NCI-H1930 (cell line): Measurements from ENCODE around the gene MRPL34.
"Not testable (repeated sequence)": the region's sequence is repeated elsewhere in the genome, so short reads cannot be mapped to it uniquely, and the experiment has no call there.

ENCODE experiments used
- DNase-seq, 2 experiments: peaks; one replicate each; lab custom pipeline; 2025; lab: John Stamatoyannopoulos, UW

Gene MRPL34

GRCh38 chr19:17285415-17286135 lies 20.1 kb upstream of the MRPL34 start:
- DNase-seq, result no peak

GRCh38 chr19:17286263-17286662 lies 19.4 kb upstream of the MRPL34 start:
- DNase-seq, result no peak

- no peak for DNase-seq
Measured at GRCh38 chr19:17286752-17287151, 18.9 kb upstream of the MRPL34 start.

DNA sequence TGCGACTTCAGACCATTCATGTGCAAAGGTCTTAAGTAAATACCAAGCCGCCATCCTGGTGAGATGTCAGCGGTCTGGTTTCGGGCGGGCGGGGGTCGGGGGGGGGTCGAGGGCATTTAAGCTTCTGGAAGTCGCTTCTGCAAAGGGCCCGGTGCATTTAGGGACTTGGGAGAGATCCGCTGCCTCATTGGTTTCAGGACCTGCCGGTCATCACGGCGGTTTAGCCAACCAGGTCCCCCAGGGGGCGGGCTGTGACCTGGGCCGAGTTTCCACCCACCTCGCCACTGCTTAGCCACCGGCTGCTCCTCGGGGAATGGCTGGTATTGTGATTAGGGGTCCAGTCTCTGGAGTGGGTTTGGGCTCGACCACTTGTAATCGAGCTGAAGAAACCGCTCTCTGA lies 16.2 kb upstream of the MRPL34 start:
- DNase-seq, result peak; percentile 8 to 40

- DNase-seq, result no peak
Measured at GRCh38 chr19:17292301-17293074, 13.2 kb upstream of the MRPL34 start.

DNA sequence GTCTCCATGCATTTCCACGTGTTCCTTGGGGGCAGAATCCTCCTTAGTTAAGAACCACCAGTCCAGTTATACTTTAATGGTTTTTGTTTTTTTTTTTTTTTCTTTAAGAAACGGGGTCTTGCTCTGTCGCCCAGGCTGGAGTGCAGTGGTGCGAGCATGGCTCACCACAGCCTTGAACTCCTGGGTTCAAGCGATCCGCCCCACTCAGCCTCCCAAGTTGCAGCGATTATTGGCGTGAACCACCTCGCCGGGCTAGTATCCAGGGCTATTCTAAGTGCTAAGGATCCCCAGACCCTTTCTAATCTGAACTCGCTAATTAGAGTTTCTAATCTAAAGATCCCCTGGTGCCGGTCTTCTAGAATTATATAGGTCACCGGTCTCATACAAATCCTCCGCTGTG lies 12.1 kb upstream of the MRPL34 start:
- DNase-seq, result no peak

DNA sequence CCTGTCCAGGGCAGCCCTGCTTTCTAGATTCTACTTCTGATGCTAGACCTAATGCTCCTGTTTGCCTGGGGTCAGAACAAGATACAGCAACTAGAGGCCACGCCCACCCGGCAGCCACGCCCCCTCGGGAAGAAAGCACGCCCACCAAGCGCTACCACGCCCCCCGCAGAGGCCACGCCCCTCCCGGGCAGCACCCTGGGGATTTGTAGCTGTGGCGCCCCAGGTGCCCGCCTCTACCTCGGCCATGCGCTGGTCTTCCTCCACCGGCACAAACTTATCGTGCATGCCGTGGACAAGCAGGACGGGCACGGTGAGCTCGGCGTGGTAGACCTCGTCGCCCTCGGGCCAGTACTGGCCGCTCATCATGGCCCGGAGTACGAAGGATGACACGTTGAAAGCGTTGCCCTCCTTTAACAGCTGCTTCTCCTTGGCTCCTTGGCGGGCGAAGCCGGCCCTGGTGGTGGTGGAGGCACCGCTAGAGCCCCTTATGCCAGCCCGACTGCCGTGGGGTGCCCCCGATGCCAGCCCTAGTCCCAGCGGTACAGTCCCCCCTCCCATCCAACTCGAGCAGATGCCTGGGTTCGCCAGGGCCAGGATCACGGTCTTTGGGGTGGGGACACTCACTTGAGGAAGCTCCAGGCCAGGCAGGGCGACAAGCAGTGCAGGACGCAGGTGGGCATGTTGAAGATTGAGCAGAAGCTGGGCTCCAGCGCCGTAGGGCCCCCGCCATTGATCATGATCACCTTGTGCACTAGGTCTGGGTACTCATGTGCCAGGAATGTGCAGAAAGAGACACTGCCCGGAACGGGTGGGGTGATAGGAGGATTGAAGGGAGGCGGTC lies 11.4 kb upstream of the MRPL34 start:
- DNase-seq, result no peak

GRCh38 chr19:17295551-17295950 lies 10.1 kb upstream of the MRPL34 start:
- DNase-seq, result not testable (repeated sequence)

- no peak for DNase-seq
Measured at GRCh38 chr19:17296273-17296672, 9.4 kb upstream of the MRPL34 start.

DNA sequence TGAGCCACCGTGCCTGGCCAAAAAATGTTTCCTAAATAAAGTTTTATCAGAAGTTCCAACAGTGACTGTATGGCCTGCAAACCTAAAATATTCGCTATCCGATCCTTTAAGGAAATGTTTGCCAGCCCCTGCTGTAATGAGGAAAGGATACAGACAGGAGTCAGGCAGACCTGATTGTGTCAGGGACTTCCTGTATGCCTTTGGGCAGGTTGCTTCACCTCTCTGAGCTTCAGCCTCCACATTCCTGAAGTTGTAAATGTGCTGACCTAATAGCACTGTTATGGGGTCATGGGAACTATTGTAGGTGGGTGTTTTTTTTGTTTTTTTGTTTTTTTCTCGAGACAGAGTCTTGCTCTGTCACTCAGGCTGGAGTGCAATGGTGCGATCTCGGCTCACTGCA lies 8.7 kb upstream of the MRPL34 start:
- no peak for DNase-seq

DNA sequence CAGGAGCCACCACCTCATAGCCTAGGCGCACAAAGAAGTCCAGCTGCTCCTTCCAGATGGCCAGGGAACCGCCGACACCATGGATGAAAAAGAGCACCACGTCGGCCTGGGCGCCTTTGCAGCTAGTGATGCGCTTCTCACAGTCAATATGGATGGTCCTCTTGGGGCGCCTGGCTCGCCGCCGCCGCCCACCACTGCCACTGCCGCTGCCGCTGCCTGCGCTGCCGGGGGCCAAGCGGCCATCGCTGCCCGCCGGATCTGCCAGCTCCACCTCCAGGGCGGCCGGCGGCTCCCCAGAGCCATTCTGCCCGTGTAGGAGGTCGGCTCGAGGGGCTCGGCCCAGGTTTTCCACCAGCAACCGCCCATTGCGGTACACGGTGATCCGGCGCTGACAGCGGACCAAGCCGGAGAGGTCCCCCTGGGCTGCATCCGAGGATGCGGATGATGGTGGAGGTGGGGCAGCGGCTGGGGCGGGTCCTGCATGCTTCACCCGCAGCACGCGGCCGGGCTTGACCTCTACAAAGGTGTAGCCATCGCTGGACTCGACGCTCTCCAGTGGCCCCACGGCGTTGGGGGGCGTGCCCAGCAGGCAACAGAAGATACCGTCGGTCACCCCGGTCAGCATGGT lies 4.6 kb upstream of the MRPL34 start:
- no peak for DNase-seq

DNA sequence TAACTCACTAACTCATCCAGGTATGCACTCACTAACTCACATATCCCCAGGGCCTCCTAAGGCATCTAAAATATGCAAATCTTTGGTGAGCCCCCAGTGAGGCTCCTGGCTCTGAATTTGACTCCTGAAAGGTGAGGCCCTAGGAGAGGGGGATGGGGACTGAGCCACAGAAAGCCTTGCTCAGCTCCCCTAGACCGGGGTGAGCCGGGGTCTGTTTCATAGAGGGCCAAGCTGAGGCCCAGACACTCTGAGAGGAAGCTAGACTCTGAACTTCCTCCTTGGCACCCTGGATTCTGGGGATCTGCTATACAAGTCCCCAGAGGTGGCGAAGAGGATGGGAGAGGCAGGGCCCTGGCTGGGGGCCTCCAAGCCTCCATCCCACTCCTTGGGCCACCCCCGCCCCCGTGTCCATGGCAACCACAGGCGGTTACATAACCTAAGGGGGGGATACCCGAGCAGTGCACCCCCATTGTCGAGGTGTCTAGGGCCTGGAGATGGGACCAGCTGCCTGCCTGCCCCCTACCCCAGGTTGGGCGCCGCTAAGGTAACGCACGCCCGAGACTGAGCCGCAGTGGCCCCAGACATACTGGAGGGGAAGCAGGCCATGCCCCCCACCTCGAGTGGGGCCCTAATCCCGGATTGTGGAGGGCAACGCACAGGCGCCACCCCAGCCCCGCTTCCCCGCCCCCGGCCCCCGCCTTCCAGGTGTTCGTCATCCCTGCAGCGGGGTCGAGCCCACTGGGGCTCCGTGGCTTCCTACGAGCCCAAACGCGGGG lies 3.1 kb upstream of the MRPL34 start:
- no peak for DNase-seq

DNA sequence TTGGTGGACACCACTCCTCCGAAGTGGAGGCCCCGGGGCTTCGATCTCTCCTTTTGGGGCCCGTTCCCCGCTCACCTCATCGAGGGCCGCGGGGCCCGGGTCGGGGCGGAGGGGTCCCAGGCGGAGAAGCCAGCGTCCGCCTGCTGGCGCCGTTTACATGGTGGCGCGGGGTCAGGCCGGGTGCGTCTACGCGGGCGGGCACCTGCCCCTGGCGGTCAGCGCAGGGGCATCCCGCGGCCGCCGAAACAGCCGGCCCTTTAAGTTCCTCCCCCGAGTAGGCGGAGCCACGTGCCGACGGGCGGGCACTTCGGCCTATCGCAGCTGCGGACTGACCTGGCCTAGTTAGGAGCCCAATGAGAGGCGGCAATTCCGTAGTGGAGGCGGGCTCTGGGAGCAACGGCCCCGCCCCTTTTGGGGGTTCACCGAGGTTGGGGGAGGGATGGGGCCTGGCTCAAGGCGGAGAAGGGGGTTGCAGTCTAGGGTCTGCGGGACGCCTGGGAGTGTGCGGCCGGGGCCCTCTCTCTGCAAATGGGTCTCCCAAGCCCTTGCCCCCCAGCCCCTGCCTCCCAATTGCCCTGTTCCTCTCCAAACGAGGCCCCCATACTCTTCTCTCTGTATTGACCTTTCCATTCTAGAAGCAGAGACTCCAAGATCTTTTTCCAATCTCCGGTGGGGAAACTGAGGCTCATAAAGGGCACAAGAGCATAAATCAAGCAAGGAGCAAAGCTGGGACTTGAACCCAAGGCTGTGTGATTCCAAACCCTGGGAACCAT lies 2.3 kb upstream of the MRPL34 start, which contains the start of gene ABHD8:
Gene ABHD8, minus strand, starts transcription at position 259 of the 773 bp plus-strand sequence. CDS start 1,809 bp downstream, outside the sequence.
- DNase-seq, result peak; percentile 89 to 90

GRCh38 chr19:17303940-17304267 lies 1.8 kb upstream of the MRPL34 start:
- no peak for DNase-seq

- DNase-seq, result no peak
Measured at GRCh38 chr19:17304386-17305215, 1.1 kb upstream of the MRPL34 start.

DNA sequence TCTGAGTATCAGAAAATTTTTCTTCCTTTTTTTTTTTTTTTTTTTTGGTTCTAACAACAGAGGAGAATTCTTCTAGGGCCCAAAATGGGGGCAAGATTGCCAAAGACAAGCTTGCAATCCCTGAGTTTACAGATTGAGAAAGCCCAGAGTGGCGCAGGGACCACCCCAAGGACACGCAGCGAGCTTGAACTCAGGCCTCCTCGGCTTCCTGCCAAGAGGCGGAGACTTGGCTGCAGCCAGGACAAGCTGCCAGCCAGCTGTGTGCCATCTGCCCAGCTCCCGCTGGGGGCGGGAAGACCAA lies 506 bp upstream of the MRPL34 start:
- DNase-seq, result no peak

DNA sequence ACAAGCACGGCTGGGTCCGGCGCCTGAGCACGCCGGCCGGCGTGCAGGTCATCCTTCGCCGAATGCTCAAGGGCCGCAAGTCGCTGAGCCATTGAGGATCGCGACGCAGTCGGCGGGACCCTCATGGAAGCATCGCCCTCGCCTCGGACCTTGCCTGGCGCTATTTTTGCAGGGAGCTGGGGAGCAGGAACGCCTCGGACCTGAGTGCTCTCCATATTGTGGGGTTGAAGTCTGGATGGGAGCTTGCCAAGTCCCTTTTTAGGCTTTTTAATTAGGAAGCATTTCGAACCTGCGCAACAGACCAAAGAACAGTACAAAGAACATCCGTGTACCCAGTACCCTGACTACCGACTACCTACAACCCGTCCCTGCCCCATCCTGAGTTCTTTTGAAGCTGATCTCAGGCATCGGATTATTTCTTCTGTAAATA lies 628 bp downstream of the MRPL34 start:
- DNase-seq, result no peak

GRCh38 chr19:17307876-17308377 lies 2.3 kb downstream of the MRPL34 start:
- DNase-seq, result no peak

DNA sequence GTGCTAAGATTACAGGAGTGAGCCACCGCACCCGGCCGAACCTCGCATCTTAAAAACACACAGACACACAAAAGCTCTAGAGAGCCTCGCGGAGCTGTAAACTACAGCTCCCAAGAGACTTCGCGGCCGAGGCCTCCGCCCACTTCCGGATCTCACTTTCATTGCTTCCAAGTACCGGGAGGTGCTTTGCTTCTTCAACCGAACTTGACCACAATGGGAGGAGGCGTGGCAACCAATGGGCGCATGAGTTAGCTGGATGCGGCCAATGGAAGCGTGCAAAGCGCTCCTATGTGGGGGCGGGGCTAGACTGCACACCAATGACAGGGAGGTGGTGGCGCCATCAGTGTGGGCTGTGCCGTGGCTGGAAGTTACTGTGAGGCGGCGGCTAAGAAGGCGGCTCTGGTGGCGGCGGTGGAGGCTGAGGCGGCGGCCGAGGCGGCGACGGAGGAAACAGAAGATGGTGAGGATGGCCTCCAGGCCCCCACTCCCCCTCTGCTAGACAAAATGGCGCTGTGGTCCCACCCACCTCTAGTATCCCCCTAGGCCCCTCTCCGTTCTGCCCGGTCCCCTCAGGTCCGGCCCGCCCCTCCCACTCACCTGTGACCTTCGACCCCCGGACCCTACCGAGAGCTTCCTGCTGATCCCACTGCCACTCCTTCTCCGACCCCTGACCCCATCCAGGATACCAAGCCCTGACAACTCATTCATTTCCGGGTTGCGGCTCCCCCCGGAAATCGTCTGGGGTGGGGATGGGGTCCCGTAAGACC lies 3.7 kb downstream of the MRPL34 start, which contains the start of gene DDA1:
Gene DDA1, plus strand, starts transcription at position 366 of the 767 bp plus-strand sequence. Its CDS starts 92 bp downstream, at position 458.
- DNase-seq, result peak; percentile 96 to 97
